Progenitor cell of endocrine pancreas (in vitro differentiated cells): ENCODE data around the gene PMVK. TPM values are rescaled to one million over a fixed set of nuclear protein-coding genes. Genes with fewer than 3 reads are reported as not detected.

Experiments used
- DNase-seq: peaks from one replicate; pipeline ENCODE4 v3.0.0; 2021; ENCODE audit warnings: low spot score; ENCODE audit not compliant: unreplicated experiment
- H3K27ac Mint-ChIP-seq: 2 replicates; pipeline ENCODE4 v1.8.0; 2021; ENCODE audit warnings: mild to moderate bottlenecking, moderate library complexity, mixed read lengths
- H3K27me3 Mint-ChIP-seq: 2 replicates; pipeline ENCODE4 v1.8.0; 2021; ENCODE audit warnings: mixed read lengths
- H3K36me3 Mint-ChIP-seq: 2 replicates; pipeline ENCODE4 v1.8.0; 2022; ENCODE audit warnings: mixed read lengths; ENCODE audit not compliant: insufficient read depth
- H3K4me1 Mint-ChIP-seq: 2 replicates; pipeline ENCODE4 v1.8.0; 2021; ENCODE audit warnings: low read depth, mixed read lengths
- H3K4me3 Mint-ChIP-seq: 2 replicates; pipeline ENCODE4 v1.8.0; 2021; ENCODE audit warnings: low read depth, mild to moderate bottlenecking, moderate library complexity, mixed read lengths
- H3K9me3 Mint-ChIP-seq: 2 replicates; pipeline ENCODE4 v1.8.0; 2021; ENCODE audit warnings: low read depth, mixed read lengths
- CTCF ChIP-seq: fragments of 200-600 bp; sonication (generic); IDR thresholded peaks from one replicate; pipeline ENCODE4 v1.5.0; 2021; ENCODE audit warnings: antibody characterized with exemption, mild to moderate bottlenecking; ENCODE audit not compliant: unreplicated experiment
- total RNA-seq: library from RNA; stranded (reverse); gene quantifications from 2 replicates; pipeline ENCODE4 v1.2.1, GENCODE V29; 2021

PMVK gene
- total RNA-seq, 1 donor from 2014 or later, result 26.9 TPM

GRCh38 chr1:154906621-154907081 is 29.9 kb downstream of the PMVK start:
- Mint-ChIP-seq H3K4me1 (no peaks in the 10 kb centered on the region), H3K9me3 (peaks cover 15% of the 10 kb centered on the region), H3K36me3 (peaks cover 5% of the 10 kb centered on the region), H3K27ac (no peak overlapping the region), H3K27me3 (no peaks in the 10 kb centered on the region), H3K4me3 (no peak overlapping the region)
- TF ChIP-seq CTCF, result no peak
- DNase-seq, result no peak

DNA sequence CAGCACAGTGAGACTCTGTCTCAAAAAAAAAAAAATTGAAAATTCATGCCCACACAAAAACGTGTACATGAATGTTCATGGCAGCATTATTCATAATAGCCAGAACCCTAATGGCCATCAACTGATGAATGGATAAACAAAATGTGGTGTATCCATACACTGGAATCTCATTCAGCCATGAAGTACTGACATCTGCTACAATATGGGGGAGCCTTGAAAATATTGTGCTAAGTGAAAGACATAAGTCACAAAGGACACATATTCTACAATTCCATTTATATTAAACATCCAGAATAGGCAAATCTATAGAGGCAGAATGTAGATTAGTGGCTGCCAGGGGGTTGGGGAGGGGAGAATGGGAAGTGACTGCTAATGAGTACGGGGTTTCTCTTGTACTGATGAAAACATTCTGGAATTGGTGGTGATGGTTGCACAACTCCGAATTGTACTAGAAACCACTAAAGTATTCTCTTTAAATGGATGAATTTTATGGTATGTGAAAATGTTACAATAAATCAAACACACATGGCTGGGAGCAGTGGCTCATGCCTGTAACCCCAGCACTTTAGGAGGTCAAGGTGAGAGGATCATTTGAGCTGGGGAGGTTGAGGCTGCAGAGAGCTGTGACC is 33.5 kb downstream of the PMVK start:
- Mint-ChIP-seq H3K27ac (no peak overlapping the region), H3K9me3 (peaks cover 5% of the 10 kb centered on the region), H3K4me1 (no peaks in the 10 kb centered on the region), H3K4me3 (no peak overlapping the region), H3K36me3 (peaks cover 4% of the 10 kb centered on the region), H3K27me3 (peaks cover 3% of the 10 kb centered on the region)
- no peak for TF ChIP-seq CTCF
- no peak for DNase-seq

DNA sequence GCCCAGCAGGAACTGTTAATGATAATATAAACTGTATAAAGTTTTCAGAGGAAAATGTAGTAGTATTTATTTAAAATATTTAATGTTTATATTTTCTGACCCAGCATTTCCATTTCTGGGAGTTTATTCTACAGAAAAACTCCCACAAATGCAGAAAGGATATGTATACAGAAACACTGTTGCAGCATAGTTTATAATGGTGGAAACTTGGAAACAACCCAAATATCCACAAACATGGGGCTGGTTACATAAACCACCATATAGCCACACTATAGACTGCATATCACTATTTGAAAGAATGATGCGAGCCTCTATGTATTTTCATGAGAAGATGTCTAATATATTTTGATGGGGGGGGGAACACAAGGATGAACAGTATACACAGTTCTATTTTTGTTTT is 34.9 kb downstream of the PMVK start:
- H3K4me3 Mint-ChIP-seq, result no peak overlapping the region
- H3K27me3 Mint-ChIP-seq, result peaks cover 3% of the 10 kb centered on the region
- no peaks in the 10 kb centered on the region for H3K36me3 Mint-ChIP-seq
- TF ChIP-seq CTCF, result no peak
- H3K27ac Mint-ChIP-seq, result no peak overlapping the region
- H3K4me1 Mint-ChIP-seq, result no peaks in the 10 kb centered on the region
- H3K9me3 Mint-ChIP-seq, result no peaks in the 10 kb centered on the region
- no peak for DNase-seq

- DNase-seq, result no peak
- Mint-ChIP-seq H3K27ac (no peak overlapping the region), H3K9me3 (no peaks in the 10 kb centered on the region), H3K36me3 (no peaks in the 10 kb centered on the region), H3K4me3 (no peak overlapping the region), H3K27me3 (peaks cover 6% of the 10 kb centered on the region), H3K4me1 (no peaks in the 10 kb centered on the region)
- no peak for TF ChIP-seq CTCF
These were observed 37.5 kb downstream of the PMVK start for GRCh38 chr1:154899041-154899440.

DNA sequence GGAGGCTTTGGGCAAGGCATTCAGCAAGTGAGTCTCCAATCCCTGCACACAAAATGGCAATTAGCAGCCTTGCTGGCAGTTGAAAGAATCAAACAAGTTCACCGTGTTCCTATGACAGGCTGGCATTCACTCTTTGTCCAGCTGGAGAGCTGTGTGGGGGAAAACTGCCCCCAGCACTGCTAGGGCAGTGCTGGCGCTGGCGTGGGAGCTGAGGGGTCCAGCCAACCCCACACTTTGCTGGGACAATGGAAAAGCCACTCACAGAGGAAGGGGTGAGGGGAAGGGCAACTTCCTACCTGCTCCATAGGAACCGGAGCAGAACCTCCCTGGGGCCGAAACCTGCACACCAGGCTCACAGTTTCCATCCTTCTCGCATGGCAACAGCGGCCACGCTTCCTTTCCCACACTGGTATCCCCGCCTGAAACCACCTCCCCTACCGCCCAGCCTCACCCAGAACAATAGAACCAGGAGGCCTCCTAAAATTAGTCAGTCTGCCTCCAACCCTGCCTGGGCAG is 39.7 kb downstream of the PMVK start:
- Mint-ChIP-seq H3K9me3 (peaks cover 8% of the 10 kb centered on the region), H3K4me1 (no peaks in the 10 kb centered on the region), H3K4me3 (no peak overlapping the region), H3K27ac (no peak overlapping the region), H3K27me3 (peaks cover 6% of the 10 kb centered on the region), H3K36me3 (peaks cover 1% of the 10 kb centered on the region)
- no peak for DNase-seq
- no peak for TF ChIP-seq CTCF
